Uterus (tissue), 2 donors: ENCODE data around the gene SYNPO2L.

Experiments
- CTCF ChIP-seq, 4 experiments: fragments of 200-600 bp in 2 of 4; fragments of 450-650 bp in 2 of 4; sonication (generic) in 2 of 4; IDR thresholded peaks; one replicate each; pipeline ENCODE4 v1.5.1; 2016 to 2019; ENCODE audit warnings: antibody characterized with exemption in 4 of 4, mild to moderate bottlenecking in 2 of 4, moderate library complexity in 1 of 4
- POLR2A ChIP-seq, 2 donors: fragments of 450-650 bp; IDR thresholded peaks; one replicate each; pipeline ENCODE4 v1.6.1; 2016; ENCODE audit warnings: antibody characterized with exemption in 2 of 2, mild to moderate bottlenecking in 1 of 2, moderate library complexity in 1 of 2

- no peak for TF ChIP-seq CTCF (IDR thresholded peaks at IDR 0.05)
- TF ChIP-seq POLR2A (IDR thresholded peaks at IDR 0.05), result no peak
Measured at GRCh38 chr10:73628405-73628804, 27.4 kb downstream of the SYNPO2L start.
